Gastrocnemius medialis (tissue), 4 donors: ENCODE results near the gene RPS6KA4. TPM values are rescaled to one million over a fixed set of nuclear protein-coding genes. Genes with fewer than 3 reads are reported as not detected.

Experiments used
- ATAC-seq, 2 donors: fragments of 150-250 bp; one replicate each; pipeline ENCODE4 v1.9.1; 2016
- DNase-seq, 2 donors: peaks; one replicate each; pipeline ENCODE4 v3.0.0-alpha.2; 2019
- H3K27ac ChIP-seq, 4 donors: fragments of 200-600 bp; sonication (generic); 1 replicate in 1 of 4; 2 replicates in 3 of 4; pipeline ENCODE4 v1.5.1; 2016 to 2018; ENCODE audit warnings: mild to moderate bottlenecking in 2 of 4, moderate library complexity in 1 of 4
- H3K27me3 ChIP-seq, 3 donors: fragments of 200-600 bp; sonication (generic) in 2 of 3; 1 replicate in 1 of 3; 2 replicates in 2 of 3; pipeline versions ENCODE4 v1.5.1 to v1.6.0; 2016 to 2019; ENCODE audit warnings: mild to moderate bottlenecking in 1 of 3, moderate library complexity in 1 of 3
- H3K36me3 ChIP-seq, 2 donors: fragments of 200-600 bp; sonication (generic) in 1 of 2; one replicate each; pipeline ENCODE4 v1.5.1; 2017 to 2018
- H3K4me1 ChIP-seq, 2 donors: fragments of 200-600 bp; sonication (generic) in 1 of 2; one replicate each; pipeline ENCODE4 v1.5.1; 2016 to 2017; ENCODE audit warnings: mild to moderate bottlenecking in 2 of 2
- H3K4me3 ChIP-seq, 4 donors: fragments of 200-600 bp; sonication (generic) in 3 of 4; 1 replicate in 1 of 4; 2 replicates in 3 of 4; pipeline ENCODE4 v1.5.1; 2016 to 2019; ENCODE audit warnings: mild to moderate bottlenecking in 2 of 4
- H3K9me3 ChIP-seq, 3 donors: fragments of 200-600 bp; sonication (generic) in 2 of 3; 1 replicate in 1 of 3; 2 replicates in 2 of 3; pipeline ENCODE4 v1.5.1; 2016 to 2019
- POLR2A ChIP-seq, 2 donors: fragments of 450-650 bp; IDR thresholded peaks; one replicate each; pipeline ENCODE4 v1.6.1; 2017; ENCODE audit warnings: antibody characterized with exemption in 2 of 2, mild to moderate bottlenecking in 2 of 2, moderate library complexity in 2 of 2
- in situ Hi-C, 4 donors: fragments of 200-750 bp; cut with MboI; loops; one replicate each; pipeline versions ENCODE4 v1.15.0 to v1.8.0; 2017; ENCODE audit warnings: low sequenced_read_pairs in 4 of 4
- intact Hi-C: fragments of 100-400 bp; cut with DNase I; formaldehyde crosslinking; loops from one replicate; pipeline ENCODE4 v1.15.1; 2023; ENCODE audit warnings: low total_unique reads
- total RNA-seq, 4 donors: library from RNA; depleted of rRNA; stranded (reverse); fragments of >200 nt; gene quantifications; one replicate each; pipeline versions ENCODE4 v1.1.0 to v1.2.3, GENCODE V29; 2016
- TF ChIP-seq, protein P1 (sequence below), 5 experiments: fragments of 450-650 bp in 3 of 5; fragments of 200-600 bp in 2 of 5; sonication (generic) in 2 of 5; IDR thresholded peaks in 4 of 5; conservative IDR thresholded peaks in 1 of 5; 1 replicate in 4 of 5; 2 replicates in 1 of 5; pipeline ENCODE4 v1.5.1; 2016 to 2019; ENCODE audit warnings: antibody characterized with exemption in 5 of 5, mild to moderate bottlenecking in 3 of 5, moderate library complexity in 3 of 5

Gene RPS6KA4
- total RNA-seq, 4 donors from 2014 or later, result 16.6 to 27.0 (median 17.2) TPM

DNA sequence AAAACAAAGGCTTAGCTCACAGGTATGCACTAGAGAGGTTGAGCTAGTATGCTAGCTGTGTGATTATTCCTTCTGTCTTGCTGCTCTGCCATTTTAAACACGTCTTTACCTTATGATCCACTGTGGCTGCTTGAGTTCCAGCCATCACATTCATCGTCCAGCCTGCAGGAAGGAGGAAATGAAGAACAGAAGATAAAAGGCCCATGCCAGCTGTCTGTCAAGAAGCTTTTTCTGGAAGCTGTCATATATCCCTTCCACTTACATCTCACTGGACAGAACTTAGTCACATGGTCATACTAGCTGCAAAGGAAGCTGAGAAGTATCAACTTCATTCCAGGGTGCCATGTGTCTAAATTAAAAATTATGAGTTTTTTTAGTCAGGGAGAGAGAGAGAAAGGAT is 31.6 kb upstream of the RPS6KA4 start:
- DNase-seq, result no peak
- in situ Hi-C loops, result no loop called here
- Histone ChIP-seq H3K36me3 (no peaks in the 10 kb centered on the region), H3K9me3 (no peaks in the 10 kb centered on the region), H3K27me3 (no peaks in the 10 kb centered on the region), H3K27ac (no peak overlapping the region), H3K4me1 (peaks cover 0 to 8% of the 10 kb centered on the region in 2 donors), H3K4me3 (no peak overlapping the region)
- intact Hi-C loops, result no loop called here
- ATAC-seq, result no peak
- TF ChIP-seq, protein P1, sequence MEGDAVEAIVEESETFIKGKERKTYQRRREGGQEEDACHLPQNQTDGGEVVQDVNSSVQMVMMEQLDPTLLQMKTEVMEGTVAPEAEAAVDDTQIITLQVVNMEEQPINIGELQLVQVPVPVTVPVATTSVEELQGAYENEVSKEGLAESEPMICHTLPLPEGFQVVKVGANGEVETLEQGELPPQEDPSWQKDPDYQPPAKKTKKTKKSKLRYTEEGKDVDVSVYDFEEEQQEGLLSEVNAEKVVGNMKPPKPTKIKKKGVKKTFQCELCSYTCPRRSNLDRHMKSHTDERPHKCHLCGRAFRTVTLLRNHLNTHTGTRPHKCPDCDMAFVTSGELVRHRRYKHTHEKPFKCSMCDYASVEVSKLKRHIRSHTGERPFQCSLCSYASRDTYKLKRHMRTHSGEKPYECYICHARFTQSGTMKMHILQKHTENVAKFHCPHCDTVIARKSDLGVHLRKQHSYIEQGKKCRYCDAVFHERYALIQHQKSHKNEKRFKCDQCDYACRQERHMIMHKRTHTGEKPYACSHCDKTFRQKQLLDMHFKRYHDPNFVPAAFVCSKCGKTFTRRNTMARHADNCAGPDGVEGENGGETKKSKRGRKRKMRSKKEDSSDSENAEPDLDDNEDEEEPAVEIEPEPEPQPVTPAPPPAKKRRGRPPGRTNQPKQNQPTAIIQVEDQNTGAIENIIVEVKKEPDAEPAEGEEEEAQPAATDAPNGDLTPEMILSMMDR (IDR thresholded peaks at IDR 0.05 in 4 of 5, conservative IDR thresholded peaks at IDR 0.05 in 1 of 5), result no peak
- no peak for TF ChIP-seq POLR2A (IDR thresholded peaks at IDR 0.05)

DNA sequence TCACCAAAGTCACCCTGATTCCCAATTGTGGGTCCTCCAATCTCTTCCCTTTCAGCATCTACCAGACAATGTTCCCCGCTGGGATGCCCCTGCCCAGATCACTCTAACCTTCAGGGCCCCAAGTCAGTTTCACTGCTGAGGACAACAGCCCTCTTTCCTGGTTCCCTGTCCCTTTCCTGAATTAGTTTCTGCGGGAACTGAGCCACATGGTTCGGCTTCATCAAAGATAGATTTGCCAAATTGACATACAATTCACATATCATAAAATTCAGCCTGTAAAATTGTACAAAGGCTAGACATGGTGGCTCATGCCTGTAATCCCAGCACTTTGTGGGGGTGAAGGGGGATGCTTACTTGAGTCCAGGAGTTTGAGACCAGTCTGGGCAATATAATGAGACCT is 31.0 kb upstream of the RPS6KA4 start:
- no peaks in the 10 kb centered on the region for H3K27me3 ChIP-seq
- no peak overlapping the region for H3K27ac ChIP-seq
- ATAC-seq (no peak), DNase-seq (no peak)
- no peak for TF ChIP-seq POLR2A (IDR thresholded peaks at IDR 0.05)
- TF ChIP-seq, protein P1 (IDR thresholded peaks at IDR 0.05 in 4 of 5, conservative IDR thresholded peaks at IDR 0.05 in 1 of 5), result no peak
- in situ Hi-C loops, result no loop called here
- no peaks in the 10 kb centered on the region for H3K9me3 ChIP-seq
- no peaks in the 10 kb centered on the region for H3K36me3 ChIP-seq
- H3K4me3 ChIP-seq, result no peak overlapping the region
- intact Hi-C loops, result no loop called here
- peaks cover 0 to 8% of the 10 kb centered on the region in 2 donors for H3K4me1 ChIP-seq

DNA sequence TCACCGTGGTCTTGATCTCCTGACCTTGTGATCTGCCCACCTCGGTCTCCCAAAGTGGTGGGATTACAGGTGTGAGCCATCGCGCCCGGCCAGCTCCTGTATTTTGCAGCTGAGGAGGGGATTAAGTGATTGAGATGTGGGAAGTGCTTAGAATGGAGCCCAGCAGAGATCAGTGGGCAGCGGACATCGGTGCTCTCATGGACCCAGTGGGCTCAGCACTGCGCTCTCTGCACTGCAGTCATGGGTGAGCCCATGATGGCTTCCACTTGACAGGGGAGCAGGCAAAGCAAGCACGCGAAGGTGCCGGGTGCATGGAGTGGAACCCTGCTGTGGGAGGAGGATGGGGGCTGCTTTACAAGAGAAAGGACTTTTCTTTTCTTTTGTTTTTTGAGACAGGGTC is 28.1 kb upstream of the RPS6KA4 start:
- no peak overlapping the region for H3K4me3 ChIP-seq
- H3K36me3 ChIP-seq, result no peaks in the 10 kb centered on the region
- H3K27ac ChIP-seq, result no peak overlapping the region
- DNase-seq (no peak), ATAC-seq (no peak)
- in situ Hi-C loops, result no loop called here
- H3K27me3 ChIP-seq, result no peaks in the 10 kb centered on the region
- intact Hi-C loops, result no loop called here
- H3K9me3 ChIP-seq, result no peaks in the 10 kb centered on the region
- H3K4me1 ChIP-seq, result peaks cover 0 to 8% of the 10 kb centered on the region in 2 donors
- TF ChIP-seq, protein P1 (IDR thresholded peaks at IDR 0.05 in 4 of 5, conservative IDR thresholded peaks at IDR 0.05 in 1 of 5), result no peak
- TF ChIP-seq POLR2A (IDR thresholded peaks at IDR 0.05), result no peak

DNA sequence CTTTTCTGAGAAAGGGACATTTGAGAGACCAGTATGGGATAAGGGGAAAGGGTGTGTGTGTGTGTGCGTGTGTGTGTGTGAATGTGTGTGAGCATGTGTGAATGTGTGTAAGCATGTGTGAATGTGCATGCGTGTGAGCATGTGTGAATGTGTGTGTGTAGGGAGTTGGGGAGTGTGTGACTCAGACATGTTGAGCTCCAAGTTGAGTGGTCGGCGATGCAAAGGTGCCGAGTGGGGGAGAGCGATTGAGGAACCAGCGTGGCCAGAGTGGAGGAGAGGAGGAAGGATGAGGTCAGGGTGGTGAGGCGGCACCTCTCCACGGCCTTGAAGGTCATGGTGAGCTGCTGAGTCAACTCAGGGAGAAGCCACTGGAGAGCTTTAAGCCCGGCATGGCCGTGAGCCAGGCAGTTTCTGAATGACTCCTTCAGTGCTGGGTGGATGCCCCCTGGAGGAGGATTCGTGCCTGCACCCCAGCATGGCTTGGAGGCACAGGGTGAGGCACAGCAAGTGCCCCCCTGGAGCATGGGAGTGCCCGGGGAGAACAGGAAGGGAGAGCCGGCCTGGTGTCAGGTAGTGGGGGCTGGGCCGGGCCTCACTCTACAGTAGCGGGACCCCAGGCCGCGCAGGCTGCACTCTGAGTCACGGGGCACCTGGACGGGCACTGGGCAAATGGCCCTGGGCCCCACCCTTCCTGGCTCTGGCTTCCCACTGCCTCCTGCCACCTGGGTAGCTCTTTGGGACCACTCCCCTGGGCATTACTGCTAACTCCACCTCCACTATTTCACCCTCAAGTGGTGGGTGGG is 27.2 kb upstream of the RPS6KA4 start:
- Histone ChIP-seq H3K4me1 (peaks cover 0 to 8% of the 10 kb centered on the region in 2 donors), H3K27me3 (no peaks in the 10 kb centered on the region), H3K4me3 (no peak overlapping the region), H3K27ac (no peak overlapping the region), H3K9me3 (no peaks in the 10 kb centered on the region), H3K36me3 (no peaks in the 10 kb centered on the region)
- ATAC-seq, result peak in 1 of 2 donors; percentile 39
- peak in 1 of 2 donors; percentile 69 for DNase-seq
- intact Hi-C loops (no loop called here), in situ Hi-C loops (no loop called here)
- TF ChIP-seq, protein P1 (IDR thresholded peaks at IDR 0.05 in 4 of 5, conservative IDR thresholded peaks at IDR 0.05 in 1 of 5), result peak in 2 of 5 experiments; percentile 23 to 33
- no peak for TF ChIP-seq POLR2A (IDR thresholded peaks at IDR 0.05)
